Osteoblast (primary cell): Measurements from ENCODE around the gene PDE9A. TPM values are rescaled to one million over a fixed set of nuclear protein-coding genes. Genes with fewer than 3 reads are reported as not detected.
"Not testable (repeated sequence)": the region's sequence is repeated elsewhere in the genome, so short reads cannot be mapped to it uniquely, and the experiment has no call there.

Experiments used
- DNase-seq: peaks from one replicate; pipeline ENCODE4 v3.0.0; 2011; ENCODE audit warnings: low spot score, mixed read lengths; ENCODE audit not compliant: insufficient read length; ENCODE audit errors: missing footprints
- H2AFZ ChIP-seq: 2 replicates; pipeline ENCODE4 v1.6.0; 2011; ENCODE audit warnings: mild to moderate bottlenecking, low read length
- H3K27ac ChIP-seq: 2 replicates; pipeline ENCODE4 v1.5.1; 2011; ENCODE audit warnings: mild to moderate bottlenecking, low read depth, low read length, moderate library complexity
- H3K27me3 ChIP-seq: 2 replicates; pipeline ENCODE4 v1.6.0; 2012; ENCODE audit warnings: mild to moderate bottlenecking, control low read depth, inconsistent platforms, low read length, moderate library complexity; ENCODE audit not compliant: insufficient read depth
- H3K36me3 ChIP-seq: 2 replicates; pipeline ENCODE4 v1.5.1; 2011; ENCODE audit warnings: mild to moderate bottlenecking, low read length, control low read depth, moderate library complexity; ENCODE audit not compliant: insufficient read depth
- H3K4me1 ChIP-seq: 2 replicates; pipeline ENCODE4 v1.5.1; 2011; ENCODE audit warnings: mild to moderate bottlenecking, low read length, control low read depth, moderate library complexity; ENCODE audit not compliant: insufficient read depth
- H3K4me2 ChIP-seq: 2 replicates; pipeline ENCODE4 v1.6.0; 2011; ENCODE audit warnings: mild to moderate bottlenecking, low read length; ENCODE audit not compliant: insufficient read depth
- H3K4me3 ChIP-seq: fragments of 200-600 bp; sonication (generic); 3 replicates; pipeline ENCODE4 v1.5.1; 2012; ENCODE audit warnings: mild to moderate bottlenecking, low read length, inconsistent platforms; ENCODE audit not compliant: insufficient read depth
- H3K79me2 ChIP-seq: 2 replicates; pipeline ENCODE4 v1.6.0; 2012; ENCODE audit warnings: mild to moderate bottlenecking, low read length, control low read depth, inconsistent platforms; ENCODE audit not compliant: insufficient read depth
- H3K9me3 ChIP-seq: 2 replicates; pipeline ENCODE4 v1.5.1; 2011; ENCODE audit warnings: low read depth, low read length, control low read depth
- H4K20me1 ChIP-seq: 2 replicates; pipeline ENCODE4 v1.6.0; 2012; ENCODE audit warnings: mild to moderate bottlenecking, low read length, control low read depth; ENCODE audit not compliant: insufficient read depth
- total RNA-seq: library from RNA; depleted of rRNA; stranded (reverse); fragments of >200 nt; gene quantifications from 2 replicates; pipeline ENCODE4 v1.2.3, GENCODE V29; 2012
- TF ChIP-seq, protein P1 (sequence below): IDR thresholded peaks from 2 replicates; pipeline ENCODE4 v1.5.1; 2011; ENCODE audit warnings: mild to moderate bottlenecking, low read depth, low read length, moderate library complexity; ENCODE audit errors: extremely low read depth

PDE9A gene
- total RNA-seq, 1 donor, result 0.36 TPM

DNA sequence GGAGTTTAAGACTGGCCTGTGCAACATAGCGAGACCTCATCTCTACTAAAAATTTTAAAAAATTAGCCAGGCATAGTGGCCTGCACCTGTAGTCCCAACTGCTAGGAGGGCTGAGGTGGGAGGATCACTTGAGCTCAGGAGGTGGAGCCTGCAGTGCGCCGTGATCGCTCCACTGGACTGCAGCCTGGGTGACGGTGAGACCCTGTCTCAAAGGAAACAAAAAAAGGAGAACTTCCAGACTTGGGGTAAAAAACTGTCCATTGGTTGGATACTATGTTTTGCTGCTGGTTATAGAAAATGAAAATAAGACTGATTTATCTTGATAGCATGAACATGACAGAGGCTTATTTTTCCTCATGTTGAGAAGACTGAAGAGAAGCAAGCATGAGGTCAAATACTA, 146.5 kb downstream of the PDE9A start:
- H3K36me3 ChIP-seq, result no peaks in the 10 kb centered on the region
- H3K79me2 ChIP-seq, result no peaks in the 10 kb centered on the region
- H3K27me3 ChIP-seq, result peaks cover 3% of the 10 kb centered on the region
- no peaks in the 10 kb centered on the region for H4K20me1 ChIP-seq
- no peak overlapping the region for H3K4me3 ChIP-seq
- H3K9me3 ChIP-seq, result no peaks in the 10 kb centered on the region
- H2AFZ ChIP-seq, result no peak overlapping the region
- no peak overlapping the region for H3K4me2 ChIP-seq
- no peaks in the 10 kb centered on the region for H3K4me1 ChIP-seq
- DNase-seq, result no peak
- TF ChIP-seq, protein P1, sequence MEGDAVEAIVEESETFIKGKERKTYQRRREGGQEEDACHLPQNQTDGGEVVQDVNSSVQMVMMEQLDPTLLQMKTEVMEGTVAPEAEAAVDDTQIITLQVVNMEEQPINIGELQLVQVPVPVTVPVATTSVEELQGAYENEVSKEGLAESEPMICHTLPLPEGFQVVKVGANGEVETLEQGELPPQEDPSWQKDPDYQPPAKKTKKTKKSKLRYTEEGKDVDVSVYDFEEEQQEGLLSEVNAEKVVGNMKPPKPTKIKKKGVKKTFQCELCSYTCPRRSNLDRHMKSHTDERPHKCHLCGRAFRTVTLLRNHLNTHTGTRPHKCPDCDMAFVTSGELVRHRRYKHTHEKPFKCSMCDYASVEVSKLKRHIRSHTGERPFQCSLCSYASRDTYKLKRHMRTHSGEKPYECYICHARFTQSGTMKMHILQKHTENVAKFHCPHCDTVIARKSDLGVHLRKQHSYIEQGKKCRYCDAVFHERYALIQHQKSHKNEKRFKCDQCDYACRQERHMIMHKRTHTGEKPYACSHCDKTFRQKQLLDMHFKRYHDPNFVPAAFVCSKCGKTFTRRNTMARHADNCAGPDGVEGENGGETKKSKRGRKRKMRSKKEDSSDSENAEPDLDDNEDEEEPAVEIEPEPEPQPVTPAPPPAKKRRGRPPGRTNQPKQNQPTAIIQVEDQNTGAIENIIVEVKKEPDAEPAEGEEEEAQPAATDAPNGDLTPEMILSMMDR, result no peak
- no peak overlapping the region for H3K27ac ChIP-seq

DNA sequence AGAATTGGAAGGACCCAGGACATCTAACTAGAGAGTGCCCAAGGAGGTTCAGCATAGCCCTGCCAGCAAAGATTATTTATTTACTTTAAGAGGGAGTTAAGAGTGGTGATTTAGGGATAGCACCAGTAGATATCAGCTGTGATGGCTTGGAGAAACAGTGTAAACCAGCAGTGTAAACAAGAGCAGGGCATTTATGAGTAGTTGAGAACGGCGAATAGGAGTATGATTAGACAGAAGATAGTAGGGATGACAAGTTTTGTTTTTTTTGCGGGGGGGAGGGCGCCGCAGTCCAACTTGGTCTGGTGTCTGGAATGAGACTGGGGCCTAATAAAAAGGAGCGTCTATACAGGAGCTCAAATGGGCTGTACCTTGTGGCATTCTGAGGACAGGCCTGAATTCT, 148.2 kb downstream of the PDE9A start:
- not testable (repeated sequence) for H3K79me2 ChIP-seq, H3K9me3 ChIP-seq, H3K4me2 ChIP-seq, H2AFZ ChIP-seq, H3K4me1 ChIP-seq, H3K27ac ChIP-seq, H4K20me1 ChIP-seq, H3K27me3 ChIP-seq, DNase-seq, H3K36me3 ChIP-seq, H3K4me3 ChIP-seq

DNA sequence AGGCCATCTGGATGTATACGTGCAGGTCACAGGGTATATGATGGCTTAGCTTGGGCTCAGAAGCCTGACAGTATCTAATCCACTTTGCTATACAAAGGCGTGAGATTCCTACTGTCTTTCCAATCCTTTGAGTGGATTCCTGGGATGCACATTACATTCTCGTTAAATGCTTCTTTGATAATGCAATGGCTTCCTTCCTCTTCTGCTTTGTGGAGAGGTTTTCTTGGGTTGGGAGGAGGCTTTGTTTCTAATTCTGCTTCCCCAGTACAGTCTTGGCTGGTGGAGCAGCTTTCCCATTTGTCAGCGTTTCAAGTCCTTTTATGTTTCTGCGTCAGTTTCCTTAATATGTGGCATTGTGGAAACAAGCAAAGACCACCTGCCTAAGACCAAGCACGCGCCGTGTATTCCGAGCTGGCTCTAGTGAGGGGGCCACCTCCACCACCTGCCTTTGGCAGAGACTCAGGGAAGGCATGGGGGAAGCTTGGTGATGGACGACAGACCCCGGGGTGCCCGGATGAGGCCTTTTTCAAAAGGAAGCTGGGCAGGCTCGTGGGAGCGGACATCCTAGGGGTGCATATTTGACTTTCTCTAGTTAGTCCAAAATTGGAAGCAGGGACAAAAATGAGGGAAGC, 153.2 kb downstream of the PDE9A start:
- TF ChIP-seq, protein P1, result no peak
- Histone ChIP-seq H3K79me2 (no peaks in the 10 kb centered on the region), H3K27ac (no peak overlapping the region), H3K4me2 (no peak overlapping the region), H2AFZ (no peak overlapping the region), H4K20me1 (no peaks in the 10 kb centered on the region), H3K4me1 (no peaks in the 10 kb centered on the region), H3K36me3 (no peaks in the 10 kb centered on the region), H3K4me3 (no peak overlapping the region), H3K27me3 (peaks cover 15% of the 10 kb centered on the region), H3K9me3 (no peaks in the 10 kb centered on the region)
- no peak for DNase-seq

DNA sequence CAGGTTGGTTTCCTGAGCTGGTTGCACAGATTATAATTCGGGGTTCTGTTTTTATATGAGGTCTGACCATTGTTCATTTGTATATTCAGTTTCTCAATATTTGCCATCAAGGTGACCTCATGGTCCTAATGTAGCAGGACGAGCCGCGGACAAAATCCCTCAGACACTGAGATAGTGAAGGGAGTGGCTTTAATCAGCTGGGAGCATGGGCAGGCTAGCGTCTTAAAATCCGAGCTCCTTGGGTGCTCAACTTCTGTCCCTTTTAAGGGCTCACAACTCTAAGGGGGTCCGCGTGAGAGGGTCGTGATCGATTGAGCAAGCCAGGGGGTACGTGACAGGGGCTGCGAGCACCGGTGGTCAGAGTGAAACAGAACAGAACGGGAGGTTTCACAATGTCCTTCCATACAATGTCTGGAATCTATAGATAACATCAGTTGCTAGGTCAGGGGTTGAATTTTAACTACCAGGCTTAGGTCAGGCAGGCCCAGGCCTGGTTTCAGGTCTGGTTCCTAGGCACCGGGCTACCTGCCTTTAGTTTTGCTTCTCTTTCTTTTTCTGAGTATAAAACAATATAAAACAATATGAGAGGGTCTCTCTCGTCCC, 154.0 kb downstream of the PDE9A start:
- not testable (repeated sequence) for H3K9me3 ChIP-seq, H3K27ac ChIP-seq, H3K79me2 ChIP-seq, H3K4me2 ChIP-seq, H3K4me3 ChIP-seq, H3K36me3 ChIP-seq, H3K4me1 ChIP-seq, H2AFZ ChIP-seq, H4K20me1 ChIP-seq, DNase-seq
- H3K27me3 ChIP-seq, result peaks cover 15% of the 10 kb centered on the region

DNA sequence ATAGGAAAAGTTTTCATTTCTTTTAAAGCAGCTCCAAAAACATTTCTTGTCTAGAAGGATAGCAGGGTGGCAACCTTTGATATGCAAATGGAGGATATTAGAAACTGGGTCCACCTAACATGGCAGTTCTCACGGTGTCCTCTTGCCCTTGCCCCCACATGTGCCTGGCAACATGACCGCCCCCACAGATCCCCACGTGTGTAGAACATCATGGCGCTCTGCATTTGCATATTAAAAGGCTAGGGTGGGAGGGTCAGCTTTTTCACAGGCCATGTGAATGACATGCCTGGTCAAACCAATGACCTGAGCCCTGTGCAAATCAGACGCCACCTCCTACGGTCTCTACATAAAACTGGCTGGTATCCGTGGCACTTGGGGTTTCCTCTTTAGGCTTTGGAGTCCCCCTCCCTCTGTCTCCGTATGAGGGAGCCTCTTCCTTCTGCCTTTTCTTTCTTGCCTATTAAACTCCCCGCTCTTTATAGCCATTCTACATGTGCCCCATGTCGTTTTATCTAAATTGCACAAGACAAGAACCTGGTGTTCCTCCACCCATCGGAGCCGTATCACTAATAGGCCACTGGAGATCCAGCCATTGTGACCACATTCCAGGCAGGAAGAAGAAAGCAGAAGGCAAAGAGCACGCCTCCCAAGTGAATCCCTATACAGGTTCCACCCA, 154.7 kb downstream of the PDE9A start:
- Histone ChIP-seq H3K9me3 (no peaks in the 10 kb centered on the region), H3K4me2 (no peak overlapping the region), H3K4me1 (no peaks in the 10 kb centered on the region), H4K20me1 (no peaks in the 10 kb centered on the region), H3K79me2 (no peaks in the 10 kb centered on the region), H3K4me3 (no peak overlapping the region), H2AFZ (no peak overlapping the region), H3K27me3 (peaks cover 15% of the 10 kb centered on the region), H3K36me3 (no peaks in the 10 kb centered on the region), H3K27ac (no peak overlapping the region)
- no peak for DNase-seq
- TF ChIP-seq, protein P1, result no peak
